Measurements from ENCODE around the gene DXO. TPM values are rescaled to one million over a fixed set of nuclear protein-coding genes. Genes with fewer than 3 reads are reported as not detected.

The DXO gene
- total RNA-seq, 2 experiments from 2014 or later: 22.4 to 28.6 TPM

DNA sequence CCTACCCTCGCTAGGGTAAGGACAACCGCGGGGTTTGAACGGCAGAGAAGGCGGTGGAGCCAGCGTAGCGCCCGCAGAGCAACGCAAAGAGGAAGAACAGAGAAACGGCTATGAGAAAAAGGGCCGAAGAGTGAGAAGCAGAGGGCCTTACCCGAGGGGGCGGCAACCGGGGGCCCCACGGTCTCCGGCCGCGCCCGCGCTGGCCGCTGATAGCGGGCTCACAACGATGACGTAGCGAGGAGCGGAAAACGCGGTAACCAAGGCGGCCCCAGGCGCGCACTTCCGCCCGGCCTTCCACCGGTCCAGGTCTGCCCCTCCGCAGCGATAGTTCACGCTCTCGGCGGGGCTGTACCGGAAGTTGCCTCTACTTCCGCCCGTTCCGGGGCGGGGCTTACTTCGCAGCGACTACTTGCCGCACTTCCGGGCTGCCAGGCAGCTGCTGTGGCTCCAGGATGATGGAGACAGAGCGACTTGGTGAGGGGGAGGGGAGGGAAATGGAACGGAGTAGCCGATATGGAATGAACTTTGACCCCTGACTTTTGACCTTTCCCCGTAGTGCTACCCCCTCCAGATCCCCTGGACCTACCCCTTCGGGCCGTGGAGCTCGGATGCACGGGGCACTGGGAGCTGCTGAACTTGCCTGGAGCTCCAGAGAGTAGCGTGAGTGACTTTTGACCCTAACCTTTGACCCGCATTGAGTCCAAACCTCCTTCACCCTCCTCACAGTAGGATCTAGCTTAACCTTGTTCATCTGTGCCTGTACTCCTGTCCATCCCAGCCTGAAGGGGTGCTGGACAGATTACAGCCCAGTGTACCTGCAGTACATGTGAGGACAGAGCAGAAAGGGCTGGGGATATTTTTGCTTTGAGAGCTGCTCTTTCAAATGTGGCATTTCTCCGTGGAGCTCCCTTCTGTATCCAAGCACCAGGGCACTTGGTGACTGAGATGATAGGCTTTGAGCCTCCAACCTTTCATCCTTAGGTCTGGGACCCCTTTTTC lies 12.9 kb downstream of the DXO start, which contains the start of the genes NELFE and SKIC2:
NELFE (minus strand) TSS at position 231 of the 999 bp plus-strand sequence. CDS start 525 bp downstream, outside the sequence.
SKIC2 (plus strand) TSS at position 435 of the 999 bp plus-strand sequence; CDS start at position 453, 18 bp downstream.
- POLR2A ChIA-PET: interaction anchor here (0.6 to 4.5 kb wide), 11 partner anchors 11 to 1912 kb away, joined by 3 to 91 read pairs (median 5); partner anchors contain the start of genes BAG6, CLIC1, DXO and EHMT2
- Mint-ChIP-seq H3K4me3 (peak within 1 kb of the TSS; percentile 97), H3K9me3 (no peaks in the 10 kb centered on the region), H3K36me3 (peaks cover 28% of the 10 kb centered on the region), H3K27ac (peak within 1 kb of the TSS; percentile 98), H3K4me1 (peaks cover 24% of the 10 kb centered on the region), H3K27me3 (no peaks in the 10 kb centered on the region)
- peak; percentile 97 for ATAC-seq (ENCODE audit: low read depth)
- DNase-seq: peak; percentile 99

DNA sequence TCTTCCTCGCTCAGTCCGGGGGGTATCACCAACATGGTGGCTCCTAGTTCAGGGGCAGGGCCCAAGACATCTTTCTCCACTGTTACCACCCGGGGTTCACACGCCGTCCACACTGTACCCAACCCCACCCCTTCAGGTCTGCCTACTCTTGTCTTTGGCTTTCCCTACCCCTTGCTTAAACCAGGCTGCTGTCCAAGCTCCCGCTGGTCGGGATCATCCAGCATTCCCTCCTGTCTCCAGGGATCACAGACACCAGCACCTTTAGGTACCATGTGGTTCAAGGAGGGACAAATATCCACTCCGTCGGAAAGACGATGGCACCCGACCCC lies 13.6 kb downstream of the DXO start:
- Mint-ChIP-seq H3K9me3 (no peaks in the 10 kb centered on the region), H3K27ac (peak overlapping the region; percentile 87), H3K36me3 (peaks cover 27% of the 10 kb centered on the region), H3K27me3 (no peaks in the 10 kb centered on the region), H3K4me1 (peaks cover 24% of the 10 kb centered on the region), H3K4me3 (peak overlapping the region; percentile 97)
- POLR2A ChIA-PET: interaction anchor here (0.8 to 4.5 kb wide), 7 partner anchors 12 to 237 kb away, joined by 3 to 91 read pairs (median 5); partner anchors contain the start of genes CLIC1, DXO, EHMT2 and NEU1
- ATAC-seq (ENCODE audit: low read depth) (no peak), DNase-seq (no peak)

DNA sequence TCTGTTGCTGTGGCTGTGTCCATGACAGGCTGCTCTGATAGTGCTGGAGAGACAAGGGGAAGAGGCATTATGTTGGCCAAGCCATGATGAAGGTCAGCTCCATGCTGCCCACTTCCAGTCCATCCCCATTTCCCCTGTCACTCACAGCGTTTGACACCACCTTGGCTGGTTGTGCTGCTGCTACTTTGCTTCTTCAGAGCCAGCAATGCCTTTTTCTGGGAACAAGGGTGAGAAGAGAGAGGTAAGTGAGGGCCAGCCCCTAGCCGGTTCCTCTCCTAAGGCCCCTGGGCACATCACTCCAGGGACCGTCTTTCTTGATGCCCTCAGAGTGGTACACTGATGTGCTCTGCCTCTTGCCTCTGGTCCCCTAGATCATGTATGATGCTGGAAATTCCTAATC lies 15.1 kb downstream of the DXO start:
- Mint-ChIP-seq H3K4me3 (no peak overlapping the region), H3K9me3 (no peaks in the 10 kb centered on the region), H3K27ac (no peak overlapping the region), H3K27me3 (no peaks in the 10 kb centered on the region), H3K36me3 (peaks cover 26% of the 10 kb centered on the region), H3K4me1 (peaks cover 24% of the 10 kb centered on the region)
- ATAC-seq (ENCODE audit: low read depth) (no peak), DNase-seq (no peak)
- POLR2A ChIA-PET: interaction anchor here (4.5 kb wide), 1 partner anchor 13 kb away, joined by 91 read pairs; the partner anchor contains the start of gene DXO

DNA sequence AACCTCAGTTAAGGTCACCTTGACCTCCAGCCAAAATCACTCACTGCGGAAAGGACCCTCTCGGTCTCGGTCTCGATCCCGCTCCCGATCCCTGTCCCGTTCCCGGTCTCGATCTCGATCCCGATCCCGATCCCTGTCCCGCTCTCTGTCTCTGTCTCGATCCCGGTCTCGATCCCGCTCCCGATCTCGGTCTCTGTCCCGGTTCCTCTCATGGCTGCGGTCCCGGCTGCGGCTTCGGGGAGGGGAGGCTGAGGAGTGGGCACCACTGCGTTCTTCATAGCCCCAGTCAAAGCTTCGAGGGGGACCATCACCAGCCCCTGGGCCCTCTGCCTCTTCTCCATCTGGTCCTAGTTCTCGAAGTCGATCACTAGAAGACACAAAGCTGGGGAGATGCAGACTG lies 17.4 kb downstream of the DXO start:
- no peaks in the 10 kb centered on the region for H3K9me3 Mint-ChIP-seq
- POLR2A ChIA-PET: no interaction called here
- H3K4me3 Mint-ChIP-seq: no peak overlapping the region
- no peaks in the 10 kb centered on the region for H3K27me3 Mint-ChIP-seq
- peaks cover 21% of the 10 kb centered on the region for H3K36me3 Mint-ChIP-seq
- no peak overlapping the region for H3K27ac Mint-ChIP-seq
- DNase-seq (no peak), ATAC-seq (ENCODE audit: low read depth) (no peak)
- H3K4me1 Mint-ChIP-seq: peaks cover 12% of the 10 kb centered on the region

DNA sequence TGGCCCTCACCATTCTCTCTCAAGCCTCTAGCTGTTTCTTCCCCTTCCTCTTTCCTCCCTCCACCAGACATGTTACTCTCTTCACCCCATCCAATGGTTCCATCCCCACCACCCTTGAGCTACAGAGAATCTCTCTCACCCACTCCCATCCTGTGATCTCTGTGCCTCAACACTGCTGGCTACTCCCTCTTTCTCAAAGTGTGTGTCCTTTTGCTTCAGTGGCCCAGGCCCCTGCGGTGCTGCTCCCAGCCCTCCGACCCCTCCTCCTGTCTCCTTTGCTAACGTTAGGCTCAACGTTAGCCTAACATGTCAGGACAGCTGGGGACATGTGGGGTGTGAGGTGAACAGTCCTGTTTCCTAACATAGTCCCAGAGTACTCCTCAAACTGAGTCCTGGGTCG lies 19.0 kb downstream of the DXO start:
- no peaks in the 10 kb centered on the region for H3K9me3 Mint-ChIP-seq
- no peak overlapping the region for H3K4me3 Mint-ChIP-seq
- no peaks in the 10 kb centered on the region for H3K27me3 Mint-ChIP-seq
- H3K27ac Mint-ChIP-seq: peak overlapping the region; percentile 4
- H3K4me1 Mint-ChIP-seq: peaks cover 8% of the 10 kb centered on the region
- ATAC-seq (ENCODE audit: low read depth): no peak
- H3K36me3 Mint-ChIP-seq: peaks cover 21% of the 10 kb centered on the region
- no peak for DNase-seq
- POLR2A ChIA-PET: interaction anchor here (1.3 to 1.7 kb wide), 2 partner anchors 17 to 19 kb away, joined by 3 to 9 read pairs; partner anchors contain the start of gene DXO

DNA sequence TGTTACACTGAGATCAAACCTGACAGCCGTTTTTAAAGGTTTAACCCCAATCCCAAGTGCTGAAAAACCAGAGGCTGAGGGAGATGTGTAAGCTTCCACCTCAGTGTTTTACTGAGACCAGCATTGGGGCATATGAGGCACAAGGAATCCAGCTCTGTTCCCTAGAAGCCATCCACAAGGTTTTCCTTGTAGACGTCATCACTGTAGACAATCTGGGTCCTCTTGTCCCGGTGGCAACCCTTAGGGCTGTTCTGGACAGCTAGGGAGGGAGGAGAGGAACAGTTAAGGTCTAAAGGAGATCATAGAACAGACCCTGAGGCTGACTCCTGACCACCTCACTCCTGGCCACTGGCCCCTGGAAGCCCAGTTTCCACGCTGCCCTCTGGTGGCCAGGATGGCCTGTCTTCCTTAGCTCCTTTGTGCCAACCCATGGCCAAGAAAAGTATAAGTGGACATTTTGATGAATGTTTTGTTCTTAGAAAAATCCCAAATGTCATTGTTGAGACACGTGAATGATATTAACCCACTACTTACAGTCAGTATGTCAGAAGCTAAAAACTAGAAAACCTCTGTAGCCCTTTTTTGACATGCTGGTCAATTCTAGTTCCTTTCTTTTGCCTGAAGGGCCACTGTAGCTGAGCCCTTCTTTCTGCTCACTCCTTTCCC lies 19.7 kb downstream of the DXO start:
- Mint-ChIP-seq H3K27me3 (peaks cover 3% of the 10 kb centered on the region), H3K36me3 (peaks cover 24% of the 10 kb centered on the region), H3K4me3 (no peak overlapping the region), H3K27ac (no peak overlapping the region), H3K9me3 (no peaks in the 10 kb centered on the region), H3K4me1 (peaks cover 4% of the 10 kb centered on the region)
- DNase-seq: peak; percentile 52
- POLR2A ChIA-PET: interaction anchor here (0.9 to 1.7 kb wide), 4 partner anchors 18 to 54 kb away, joined by 3 to 9 read pairs (median 5); partner anchors contain the start of genes DXO and EHMT2
- peak; percentile 59 for ATAC-seq (ENCODE audit: low read depth)

DNA sequence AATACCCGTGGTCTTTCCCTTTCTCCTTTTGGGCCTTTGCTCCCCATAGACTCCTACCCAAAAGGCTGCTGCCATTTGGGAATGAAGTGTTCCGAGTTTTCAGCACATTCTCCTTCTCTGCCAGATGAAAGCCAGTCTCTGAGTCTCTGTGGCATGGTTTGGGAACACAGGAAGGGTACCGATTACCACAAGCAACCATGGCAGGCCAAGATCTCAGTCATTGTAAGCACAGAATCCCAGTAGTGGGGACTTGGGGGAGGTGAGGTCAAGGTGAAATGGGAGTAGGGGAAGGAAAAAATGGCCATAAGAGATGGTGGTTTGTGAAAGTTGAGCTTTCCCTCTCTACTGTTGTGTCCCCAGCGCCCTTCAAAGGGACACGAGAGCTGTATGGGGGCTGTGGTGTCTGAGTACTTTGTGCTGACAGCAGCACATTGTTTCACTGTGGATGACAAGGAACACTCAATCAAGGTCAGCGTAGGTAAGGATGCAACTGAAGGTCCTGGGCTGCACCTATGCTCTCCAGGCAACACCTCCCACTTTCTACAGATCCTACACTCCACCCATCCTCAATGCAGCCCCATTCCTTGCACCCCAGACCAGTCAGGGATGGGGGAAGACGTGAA lies 21.9 kb downstream of the DXO start:
- peaks cover 9% of the 10 kb centered on the region for H3K4me1 Mint-ChIP-seq
- H3K9me3 Mint-ChIP-seq: no peaks in the 10 kb centered on the region
- H3K36me3 Mint-ChIP-seq: peaks cover 20% of the 10 kb centered on the region
- no peak overlapping the region for H3K27ac Mint-ChIP-seq
- POLR2A ChIA-PET: interaction anchor here (1.0 kb wide), 1 partner anchor 52 kb away, joined by 3 read pairs; the partner anchor contains the start of gene EHMT2
- DNase-seq (no peak), ATAC-seq (ENCODE audit: low read depth) (no peak)
- H3K27me3 Mint-ChIP-seq: peaks cover 5% of the 10 kb centered on the region
- no peak overlapping the region for H3K4me3 Mint-ChIP-seq

DNA sequence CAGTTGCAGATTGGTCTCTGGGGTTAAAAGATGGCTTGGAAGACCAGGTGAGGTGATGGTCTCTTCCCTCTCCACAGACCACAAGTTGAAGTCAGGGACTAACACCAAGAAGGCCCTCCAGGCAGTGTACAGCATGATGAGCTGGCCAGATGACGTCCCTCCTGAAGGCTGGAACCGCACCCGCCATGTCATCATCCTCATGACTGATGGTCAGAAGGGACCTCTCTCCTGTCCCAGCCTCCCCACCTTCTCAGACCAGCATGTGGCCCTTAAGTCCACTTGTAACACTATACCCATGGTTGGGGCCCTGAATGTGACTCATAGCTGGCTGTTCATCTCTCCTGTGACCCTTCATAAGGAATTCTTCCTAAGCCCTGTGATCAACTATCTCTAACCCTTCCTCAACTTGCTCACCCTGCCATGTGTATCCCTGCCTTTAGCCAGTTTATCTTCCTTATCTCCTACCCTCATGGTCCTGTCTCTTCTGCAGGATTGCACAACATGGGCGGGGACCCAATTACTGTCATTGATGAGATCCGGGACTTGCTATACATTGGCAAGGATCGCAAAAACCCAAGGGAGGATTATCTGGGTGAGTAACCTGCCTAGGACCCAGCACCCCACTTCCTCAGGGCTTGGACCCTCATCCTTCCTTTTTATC lies 23.1 kb downstream of the DXO start:
- H3K27ac Mint-ChIP-seq: no peak overlapping the region
- H3K9me3 Mint-ChIP-seq: no peaks in the 10 kb centered on the region
- H3K4me3 Mint-ChIP-seq: no peak overlapping the region
- POLR2A ChIA-PET: interaction anchor here (1.0 kb wide), 1 partner anchor 51 kb away, joined by 3 read pairs; the partner anchor contains the start of gene EHMT2
- peaks cover 5% of the 10 kb centered on the region for H3K27me3 Mint-ChIP-seq
- ATAC-seq (ENCODE audit: low read depth) (no peak), DNase-seq (no peak)
- H3K36me3 Mint-ChIP-seq: peaks cover 12% of the 10 kb centered on the region
- peaks cover 9% of the 10 kb centered on the region for H3K4me1 Mint-ChIP-seq

DNA sequence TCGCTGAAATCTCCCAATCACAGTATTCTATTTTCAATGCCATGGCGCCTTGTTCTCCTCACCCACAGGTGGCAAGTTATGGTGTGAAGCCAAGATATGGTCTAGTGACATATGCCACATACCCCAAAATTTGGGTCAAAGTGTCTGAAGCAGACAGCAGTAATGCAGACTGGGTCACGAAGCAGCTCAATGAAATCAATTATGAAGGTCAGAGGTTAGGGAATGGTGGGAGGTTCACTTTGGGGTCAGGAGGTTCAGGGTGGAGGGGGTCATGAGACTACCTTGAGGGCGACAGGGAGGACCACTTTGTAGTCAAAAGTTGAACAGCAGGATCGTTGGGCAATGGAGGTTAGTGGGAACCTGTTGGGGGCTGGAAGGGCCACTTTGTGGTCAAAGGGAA lies 23.6 kb downstream of the DXO start:
- peaks cover 8% of the 10 kb centered on the region for H3K36me3 Mint-ChIP-seq
- POLR2A ChIA-PET: no interaction called here
- H3K4me1 Mint-ChIP-seq: peaks cover 9% of the 10 kb centered on the region
- H3K27me3 Mint-ChIP-seq: peaks cover 5% of the 10 kb centered on the region
- no peaks in the 10 kb centered on the region for H3K9me3 Mint-ChIP-seq
- DNase-seq (no peak), ATAC-seq (ENCODE audit: low read depth) (no peak)
- H3K27ac Mint-ChIP-seq: no peak overlapping the region
- H3K4me3 Mint-ChIP-seq: no peak overlapping the region

DNA sequence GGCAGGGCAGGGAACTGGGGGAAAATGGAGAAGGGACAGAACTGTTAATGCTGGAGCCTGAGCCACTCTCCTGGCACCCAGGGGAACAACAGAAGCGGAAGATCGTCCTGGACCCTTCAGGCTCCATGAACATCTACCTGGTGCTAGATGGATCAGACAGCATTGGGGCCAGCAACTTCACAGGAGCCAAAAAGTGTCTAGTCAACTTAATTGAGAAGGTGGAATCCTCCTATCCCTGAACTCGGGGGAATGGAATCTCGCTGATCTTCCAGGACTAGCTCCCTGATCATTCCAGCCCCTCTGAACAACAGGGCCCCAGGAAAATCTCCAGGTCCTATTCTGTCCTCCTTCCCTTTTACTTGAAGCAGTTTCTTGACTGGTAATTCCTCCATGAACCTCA lies 24.1 kb downstream of the DXO start:
- POLR2A ChIA-PET: no interaction called here
- ATAC-seq (ENCODE audit: low read depth): no peak
- H3K4me3 Mint-ChIP-seq: no peak overlapping the region
- H3K27ac Mint-ChIP-seq: no peak overlapping the region
- peaks cover 9% of the 10 kb centered on the region for H3K4me1 Mint-ChIP-seq
- peaks cover 5% of the 10 kb centered on the region for H3K36me3 Mint-ChIP-seq
- peaks cover 5% of the 10 kb centered on the region for H3K27me3 Mint-ChIP-seq
- H3K9me3 Mint-ChIP-seq: no peaks in the 10 kb centered on the region
- no peak for DNase-seq

DNA sequence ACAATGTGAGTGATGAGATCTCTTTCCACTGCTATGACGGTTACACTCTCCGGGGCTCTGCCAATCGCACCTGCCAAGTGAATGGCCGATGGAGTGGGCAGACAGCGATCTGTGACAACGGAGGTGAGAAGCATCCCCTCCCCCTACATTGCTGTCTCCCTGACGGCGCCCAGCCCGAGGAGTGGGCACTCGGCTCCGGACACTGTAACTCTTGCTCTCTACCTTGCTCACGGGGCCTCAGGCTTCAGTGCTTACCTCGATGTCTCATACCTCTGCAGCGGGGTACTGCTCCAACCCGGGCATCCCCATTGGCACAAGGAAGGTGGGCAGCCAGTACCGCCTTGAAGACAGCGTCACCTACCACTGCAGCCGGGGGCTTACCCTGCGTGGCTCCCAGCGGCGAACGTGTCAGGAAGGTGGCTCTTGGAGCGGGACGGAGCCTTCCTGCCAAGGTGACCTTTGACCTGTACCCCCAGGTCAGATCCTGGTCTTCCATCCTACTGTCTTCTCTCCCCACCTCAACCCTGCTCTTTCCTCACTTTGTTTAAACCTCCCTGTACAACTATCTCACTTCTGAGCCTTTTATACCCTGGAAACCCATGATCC lies 24.8 kb downstream of the DXO start:
- peaks cover 5% of the 10 kb centered on the region for H3K27me3 Mint-ChIP-seq
- no peak overlapping the region for H3K27ac Mint-ChIP-seq
- H3K4me1 Mint-ChIP-seq: peaks cover 9% of the 10 kb centered on the region
- no peaks in the 10 kb centered on the region for H3K9me3 Mint-ChIP-seq
- DNase-seq (no peak), ATAC-seq (ENCODE audit: low read depth) (no peak)
- H3K36me3 Mint-ChIP-seq: peaks cover 3% of the 10 kb centered on the region
- POLR2A ChIA-PET: no interaction called here
- no peak overlapping the region for H3K4me3 Mint-ChIP-seq

DNA sequence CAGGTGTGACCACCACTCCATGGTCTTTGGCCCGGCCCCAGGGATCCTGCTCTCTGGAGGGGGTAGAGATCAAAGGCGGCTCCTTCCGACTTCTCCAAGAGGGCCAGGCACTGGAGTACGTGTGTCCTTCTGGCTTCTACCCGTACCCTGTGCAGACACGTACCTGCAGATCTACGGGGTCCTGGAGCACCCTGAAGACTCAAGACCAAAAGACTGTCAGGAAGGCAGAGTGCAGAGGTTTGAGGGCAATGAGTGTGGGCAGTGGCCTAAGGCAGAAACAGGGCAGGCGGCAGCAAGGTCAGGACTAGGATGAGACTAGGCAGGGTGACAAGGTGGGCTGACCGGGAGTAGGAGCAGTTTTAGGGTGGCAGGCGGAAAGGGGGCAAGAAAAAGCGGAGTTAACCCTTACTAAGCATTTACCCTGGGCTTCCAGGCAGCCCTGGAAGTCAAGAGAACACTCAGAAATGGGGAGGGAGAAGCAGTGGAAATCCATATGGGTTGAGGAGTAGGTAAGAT lies 25.5 kb downstream of the DXO start:
- Mint-ChIP-seq H3K36me3 (peaks cover 3% of the 10 kb centered on the region), H3K27me3 (peaks cover 5% of the 10 kb centered on the region), H3K4me3 (no peak overlapping the region), H3K4me1 (peaks cover 9% of the 10 kb centered on the region), H3K27ac (peak overlapping the region; percentile 55), H3K9me3 (no peaks in the 10 kb centered on the region)
- POLR2A ChIA-PET: no interaction called here
- ATAC-seq (ENCODE audit: low read depth) (no peak), DNase-seq (no peak)

Measured in activated naive CD8-positive, alpha-beta T cell treated with anti-CD3 and anti-CD28 coated beads, Interleukin-2, amount 10 ng/mL, durations not matched to agents 7 days and 5 days (primary cell).